ENCODE data around the gene TIMP3.
A peak's percentile ranks its signal among the peaks of the same experiment; 100 is the strongest.

TIMP3 gene

GRCh38 chr22:32823024-32823730, 21.7 kb downstream of the TIMP3 start:
- no peak for TF ChIP-seq GATA3 (IDR thresholded peaks at IDR 0.05; ENCODE audit: low read depth, low read length)
- TF ChIP-seq GATA2 (IDR thresholded peaks at IDR 0.05; ENCODE audit: low read depth, low read length), result no peak

GRCh38 chr22:32824531-32825312, 23.2 kb downstream of the TIMP3 start:
- TF ChIP-seq GATA3 (IDR thresholded peaks at IDR 0.05; ENCODE audit: low read depth, low read length) (no peak), GATA2 (IDR thresholded peaks at IDR 0.05; ENCODE audit: low read depth, low read length) (no peak)

GRCh38 chr22:32826537-32826936, 25.0 kb downstream of the TIMP3 start:
- no peak for TF ChIP-seq GATA2 (IDR thresholded peaks at IDR 0.05; ENCODE audit: low read depth, low read length)
- no peak for TF ChIP-seq GATA3 (IDR thresholded peaks at IDR 0.05; ENCODE audit: low read depth, low read length)

- TF ChIP-seq GATA2 (IDR thresholded peaks at IDR 0.05; ENCODE audit: low read depth, low read length) (no peak), GATA3 (IDR thresholded peaks at IDR 0.05; ENCODE audit: low read depth, low read length) (no peak)
These were observed 25.6 kb downstream of the TIMP3 start for GRCh38 chr22:32827049-32827602.

GRCh38 chr22:32828150-32828549, 26.6 kb downstream of the TIMP3 start:
- TF ChIP-seq GATA3 (IDR thresholded peaks at IDR 0.05; ENCODE audit: low read depth, low read length), result no peak
- TF ChIP-seq GATA2 (IDR thresholded peaks at IDR 0.05; ENCODE audit: low read depth, low read length), result no peak

- no peak for TF ChIP-seq GATA2 (IDR thresholded peaks at IDR 0.05; ENCODE audit: low read depth, low read length)
- TF ChIP-seq GATA3 (IDR thresholded peaks at IDR 0.05; ENCODE audit: low read depth, low read length), result no peak
These were observed 27.1 kb downstream of the TIMP3 start for GRCh38 chr22:32828561-32828960.

GRCh38 chr22:32829451-32829851, 27.9 kb downstream of the TIMP3 start:
- TF ChIP-seq GATA3 (IDR thresholded peaks at IDR 0.05; ENCODE audit: low read depth, low read length) (no peak), GATA2 (IDR thresholded peaks at IDR 0.05; ENCODE audit: low read depth, low read length) (no peak)

- TF ChIP-seq GATA3 (IDR thresholded peaks at IDR 0.05; ENCODE audit: low read depth, low read length) (no peak), GATA2 (IDR thresholded peaks at IDR 0.05; ENCODE audit: low read depth, low read length) (no peak)
These were observed 29.0 kb downstream of the TIMP3 start for GRCh38 chr22:32830473-32830872.

GRCh38 chr22:32830957-32831356, 29.5 kb downstream of the TIMP3 start:
- TF ChIP-seq GATA3 (IDR thresholded peaks at IDR 0.05; ENCODE audit: low read depth, low read length) (no peak), GATA2 (IDR thresholded peaks at IDR 0.05; ENCODE audit: low read depth, low read length) (no peak)

GRCh38 chr22:32831584-32831983, 30.1 kb downstream of the TIMP3 start:
- TF ChIP-seq GATA3 (IDR thresholded peaks at IDR 0.05; ENCODE audit: low read depth, low read length) (no peak), GATA2 (IDR thresholded peaks at IDR 0.05; ENCODE audit: low read depth, low read length) (no peak)

GRCh38 chr22:32832174-32832573, 30.7 kb downstream of the TIMP3 start:
- TF ChIP-seq GATA2 (IDR thresholded peaks at IDR 0.05; ENCODE audit: low read depth, low read length) (no peak), GATA3 (IDR thresholded peaks at IDR 0.05; ENCODE audit: low read depth, low read length) (no peak)

GRCh38 chr22:32836280-32837123, 35.0 kb downstream of the TIMP3 start:
- TF ChIP-seq GATA2 (IDR thresholded peaks at IDR 0.05; ENCODE audit: low read depth, low read length) (peak; percentile 15; the same call in 1 of the 2 replicates), GATA3 (IDR thresholded peaks at IDR 0.05; ENCODE audit: low read depth, low read length) (no peak)

GRCh38 chr22:32837142-32837541, 35.6 kb downstream of the TIMP3 start:
- TF ChIP-seq GATA2 (IDR thresholded peaks at IDR 0.05; ENCODE audit: low read depth, low read length) (no peak), GATA3 (IDR thresholded peaks at IDR 0.05; ENCODE audit: low read depth, low read length) (no peak)

GRCh38 chr22:32837803-32838202, 36.3 kb downstream of the TIMP3 start:
- no peak for TF ChIP-seq GATA3 (IDR thresholded peaks at IDR 0.05; ENCODE audit: low read depth, low read length)
- no peak for TF ChIP-seq GATA2 (IDR thresholded peaks at IDR 0.05; ENCODE audit: low read depth, low read length)

Data from SH-SY5Y (cell line).